IgD-negative memory B cell (primary cell): ENCODE results near the gene NIPAL3. TPM values are rescaled to one million over a fixed set of nuclear protein-coding genes. Genes with fewer than 3 reads are reported as not detected.
"Not testable (repeated sequence)": the region's sequence is repeated elsewhere in the genome, so short reads cannot be mapped to it uniquely, and the experiment has no call there.

Experiments
- H3K27ac Mint-ChIP-seq, 3 donors: one replicate each; pipeline ENCODE4 v1.8.0; 2020 to 2022; ENCODE audit warnings: mild to moderate bottlenecking in 3 of 3, mixed read lengths in 3 of 3, moderate library complexity in 1 of 3
- H3K27me3 Mint-ChIP-seq: one replicate; pipeline ENCODE4 v1.8.0; 2021; ENCODE audit warnings: mixed read lengths
- H3K36me3 Mint-ChIP-seq: one replicate; pipeline ENCODE4 v1.8.0; 2020; ENCODE audit warnings: mild to moderate bottlenecking, mixed read lengths
- H3K4me1 Mint-ChIP-seq, 3 donors: one replicate each; pipeline ENCODE4 v1.8.0; 2020 to 2022; ENCODE audit warnings: mixed read lengths in 3 of 3, mild to moderate bottlenecking in 1 of 3
- H3K4me3 Mint-ChIP-seq, 4 donors: one replicate each; pipeline ENCODE4 v1.8.0; 2020 to 2022; ENCODE audit warnings: mild to moderate bottlenecking in 4 of 4, mixed read lengths in 4 of 4, moderate library complexity in 3 of 4
- H3K9me3 Mint-ChIP-seq, 3 donors: one replicate each; pipeline ENCODE4 v1.8.0; 2020 to 2021; ENCODE audit warnings: mixed read lengths in 3 of 3, mild to moderate bottlenecking in 1 of 3
- polyA plus RNA-seq: library from polyadenylated mRNA; unstranded; fragments of 300-500 nt; fragmentation: Illumina TruSeq; gene quantifications from one replicate; pipeline ENCODE4 v1.2.3, GENCODE V29; 2021

Gene NIPAL3
- polyA plus RNA-seq, 1 donor from 2014 or later: 36.3 TPM

- H3K27me3 Mint-ChIP-seq: no peaks in the 10 kb centered on the region
- peak overlapping the region in 1 of 3 donors; percentile 69 for H3K27ac Mint-ChIP-seq
- H3K9me3 Mint-ChIP-seq: no peaks in the 10 kb centered on the region
- H3K4me1 Mint-ChIP-seq: peaks cover 37 to 53% (median 44%) of the 10 kb centered on the region in 3 donors
- H3K4me3 Mint-ChIP-seq: peak overlapping the region in 1 of 4 donors; percentile 13
- H3K36me3 Mint-ChIP-seq: peaks cover 6% of the 10 kb centered on the region
These were observed 93.3 kb downstream of the NIPAL3 start for GRCh38 chr1:24508911-24509310.

- no peaks in the 10 kb centered on the region for H3K9me3 Mint-ChIP-seq
- no peak overlapping the region for H3K4me3 Mint-ChIP-seq
- peaks cover 15 to 25% (median 19%) of the 10 kb centered on the region in 3 donors for H3K4me1 Mint-ChIP-seq
- no peaks in the 10 kb centered on the region for H3K27me3 Mint-ChIP-seq
- H3K27ac Mint-ChIP-seq: peak overlapping the region in 1 of 3 donors; percentile 35
- H3K36me3 Mint-ChIP-seq: peaks cover 5% of the 10 kb centered on the region
These were observed 98.1 kb downstream of the NIPAL3 start for GRCh38 chr1:24513706-24514105.

- H3K36me3 Mint-ChIP-seq: peaks cover 5% of the 10 kb centered on the region
- peaks cover 12 to 17% (median 14%) of the 10 kb centered on the region in 3 donors for H3K4me1 Mint-ChIP-seq
- no peaks in the 10 kb centered on the region for H3K27me3 Mint-ChIP-seq
- no peaks in the 10 kb centered on the region for H3K9me3 Mint-ChIP-seq
- H3K4me3 Mint-ChIP-seq: no peak overlapping the region
- H3K27ac Mint-ChIP-seq: no peak overlapping the region
These were observed 99.3 kb downstream of the NIPAL3 start for GRCh38 chr1:24514946-24515345.

- H3K27me3 Mint-ChIP-seq, H3K4me3 Mint-ChIP-seq, H3K9me3 Mint-ChIP-seq, H3K36me3 Mint-ChIP-seq: not testable (repeated sequence)
- Mint-ChIP-seq H3K27ac (peak overlapping the region in 2 of 3 donors; percentile 3 to 73), H3K4me1 (peaks cover 9 to 16% (median 12%) of the 10 kb centered on the region in 3 donors)
These were observed 100.1 kb downstream of the NIPAL3 start for GRCh38 chr1:24515671-24516209.

GRCh38 chr1:24516506-24516905 lies 100.9 kb downstream of the NIPAL3 start:
- Mint-ChIP-seq H3K27ac (peak overlapping the region in 1 of 3 donors; percentile 28), H3K9me3 (peaks cover 0 to 4% (median 3%) of the 10 kb centered on the region in 3 donors), H3K4me1 (peaks cover 8 to 15% (median 11%) of the 10 kb centered on the region in 3 donors), H3K4me3 (no peak overlapping the region), H3K27me3 (no peaks in the 10 kb centered on the region), H3K36me3 (peaks cover 6% of the 10 kb centered on the region)

- Mint-ChIP-seq H3K9me3 (peaks cover 0 to 4% (median 3%) of the 10 kb centered on the region in 3 donors), H3K4me3 (no peak overlapping the region), H3K27ac (no peak overlapping the region), H3K36me3 (peaks cover 6% of the 10 kb centered on the region), H3K27me3 (no peaks in the 10 kb centered on the region), H3K4me1 (peaks cover 7 to 12% (median 8%) of the 10 kb centered on the region in 3 donors)
These were observed 102.3 kb downstream of the NIPAL3 start for GRCh38 chr1:24517898-24518297.

- H3K4me1 Mint-ChIP-seq: peaks cover 3 to 12% (median 6%) of the 10 kb centered on the region in 3 donors
- H3K9me3 Mint-ChIP-seq, H3K36me3 Mint-ChIP-seq, H3K4me3 Mint-ChIP-seq, H3K27me3 Mint-ChIP-seq, H3K27ac Mint-ChIP-seq: not testable (repeated sequence)
These were observed 104.7 kb downstream of the NIPAL3 start for GRCh38 chr1:24520282-24520681.

Other genes starting within 250 kb of the NIPAL3 start
- 11.5 TPM for gene IFNLR1, start 228.5 kb upstream of the NIPAL3 start, polyA plus RNA-seq
- not detected for gene GRHL3, start 96.4 kb upstream of the NIPAL3 start, polyA plus RNA-seq
- gene STPG1, start 2.0 kb upstream of the NIPAL3 start, polyA plus RNA-seq: 5.8 TPM
- gene RCAN3, start 87.0 kb downstream of the NIPAL3 start, polyA plus RNA-seq: 36.1 TPM
- gene NCMAP, start 140.3 kb downstream of the NIPAL3 start, polyA plus RNA-seq: not detected
- 317 TPM for gene SRRM1, start 227.5 kb downstream of the NIPAL3 start, polyA plus RNA-seq